Kidney (tissue), 14 donors: ENCODE measurements around the gene KANSL2. TPM values are rescaled to one million over a fixed set of nuclear protein-coding genes. Genes with fewer than 3 reads are reported as not detected.

ENCODE experiments used
- DNase-seq, 5 donors: peaks; one replicate each; pipeline ENCODE4 v3.0.0-alpha.2; 2013 to 2020
- FAIRE-seq: peaks from 2 replicates; lab custom pipeline; 2012; peaks lifted over from hg19 to GRCh38; lab: Jason Lieb, UNC
- H3K27ac ChIP-seq, 2 donors: one replicate each; pipeline ENCODE4 v1.7.0; 2013; ENCODE audit warnings: low read depth in 2 of 2, low read length in 2 of 2, inconsistent platforms in 1 of 2
- H3K27me3 ChIP-seq: one replicate; pipeline ENCODE4 v1.7.1; 2013; ENCODE audit warnings: low read length, inconsistent platforms; ENCODE audit not compliant: control insufficient read depth, insufficient read depth
- H3K36me3 ChIP-seq, 3 donors: one replicate each; pipeline versions ENCODE4 v1.7.0 to v1.7.1; 2013; ENCODE audit warnings: low read length in 3 of 3, control low read depth in 1 of 3, inconsistent platforms in 1 of 3; ENCODE audit not compliant: insufficient read depth in 3 of 3, control insufficient read depth in 2 of 3
- H3K4me1 ChIP-seq, 3 donors: one replicate each; pipeline versions ENCODE4 v1.7.0 to v1.7.1; 2013; ENCODE audit warnings: low read length in 3 of 3, inconsistent platforms in 1 of 3, low read depth in 1 of 3; ENCODE audit not compliant: control insufficient read depth in 2 of 3, insufficient read depth in 2 of 3
- H3K4me3 ChIP-seq, 3 donors: one replicate each; pipeline versions ENCODE4 v1.7.0 to v1.8.1; 2013; ENCODE audit warnings: low read length in 3 of 3, control low read depth in 1 of 3, inconsistent platforms in 1 of 3
- H3K9ac ChIP-seq, 3 donors: one replicate each; pipeline versions ENCODE4 v1.7.0 to v1.7.1; 2013; ENCODE audit warnings: low read length in 3 of 3, control low read depth in 1 of 3, inconsistent platforms in 1 of 3
- H3K9me3 ChIP-seq, 3 donors: one replicate each; pipeline versions ENCODE4 v1.7.0 to v1.7.1; 2013; ENCODE audit warnings: low read length in 3 of 3, control low read depth in 1 of 3, inconsistent platforms in 1 of 3; ENCODE audit not compliant: control insufficient read depth in 2 of 3, insufficient read depth in 1 of 3
- intact Hi-C: fragments of 100-400 bp; cut with DNase I; formaldehyde crosslinking; loops from one replicate; pipeline ENCODE4 v1.11.1; 2022
- microRNA-seq: library from miRNA; unstranded; fragments of <30 nt; microRNA quantifications from one replicate; pipeline ENCODE4 v1.2.0, GENCODE V29; 2020
- polyA plus RNA-seq: library from polyadenylated mRNA; stranded (reverse); fragments of 350-450 nt; fragmentation: Illumina TruSeq; extraction: RNeasy Lipid Tissue Mini Kit (QIAGEN cat#74804); gene quantifications from one replicate; pipeline ENCODE4 v1.2.3, GENCODE V29; 2014; ENCODE audit warnings: low read depth, low replicate concordance; ENCODE audit not compliant: insufficient read depth
- total RNA-seq: library from RNA; stranded (reverse); fragmentation: NEBNext Ultra II Directional; extraction: Animal tissue kit (Norgen Biotek cat#: 25700); gene quantifications from one replicate; pipeline ENCODE4 v1.2.1, GENCODE V29; 2021
- TF ChIP-seq, protein P1 (sequence below): IDR thresholded peaks from 3 replicates; pipeline ENCODE4 v1.5.1; 2012; ENCODE audit warnings: mild to moderate bottlenecking, moderate library complexity, borderline replicate concordance; ENCODE audit not compliant: insufficient read depth; ENCODE audit errors: extremely low read depth
- donor health status: control.
- donor health status: control.
- donor health status: control.
- donor health status: control.
- donor health status: control.
- donor health status: DM: yes; HTN: yes; CAD: no.
- donor health status: Normal renal cell carcinoma (clear cell type).

The KANSL2 gene
- total and polyA plus RNA-seq, 2 donors from 2014 or later: 24.6 to 32.2 TPM

DNA sequence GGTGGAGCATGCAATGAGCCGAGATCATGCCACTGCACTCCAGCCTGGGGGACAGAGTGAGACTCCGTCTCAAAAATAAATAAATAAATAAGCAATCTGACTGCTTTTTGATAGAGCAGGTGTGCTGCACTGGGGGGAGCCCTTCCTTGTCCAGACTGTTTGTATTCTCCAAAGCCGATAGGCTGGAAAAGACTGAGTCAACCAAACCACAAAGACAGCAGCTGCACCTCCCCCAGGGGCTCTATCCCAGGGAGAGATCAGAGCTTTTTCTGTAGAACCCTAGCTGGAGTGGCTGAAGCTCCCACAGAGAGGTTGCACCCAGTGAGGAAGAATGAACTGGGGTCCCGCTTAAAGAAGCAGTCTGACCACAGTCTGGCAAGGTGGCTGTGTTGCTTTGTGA, 66.4 kb downstream of the KANSL2 start:
- TF ChIP-seq, protein P1, sequence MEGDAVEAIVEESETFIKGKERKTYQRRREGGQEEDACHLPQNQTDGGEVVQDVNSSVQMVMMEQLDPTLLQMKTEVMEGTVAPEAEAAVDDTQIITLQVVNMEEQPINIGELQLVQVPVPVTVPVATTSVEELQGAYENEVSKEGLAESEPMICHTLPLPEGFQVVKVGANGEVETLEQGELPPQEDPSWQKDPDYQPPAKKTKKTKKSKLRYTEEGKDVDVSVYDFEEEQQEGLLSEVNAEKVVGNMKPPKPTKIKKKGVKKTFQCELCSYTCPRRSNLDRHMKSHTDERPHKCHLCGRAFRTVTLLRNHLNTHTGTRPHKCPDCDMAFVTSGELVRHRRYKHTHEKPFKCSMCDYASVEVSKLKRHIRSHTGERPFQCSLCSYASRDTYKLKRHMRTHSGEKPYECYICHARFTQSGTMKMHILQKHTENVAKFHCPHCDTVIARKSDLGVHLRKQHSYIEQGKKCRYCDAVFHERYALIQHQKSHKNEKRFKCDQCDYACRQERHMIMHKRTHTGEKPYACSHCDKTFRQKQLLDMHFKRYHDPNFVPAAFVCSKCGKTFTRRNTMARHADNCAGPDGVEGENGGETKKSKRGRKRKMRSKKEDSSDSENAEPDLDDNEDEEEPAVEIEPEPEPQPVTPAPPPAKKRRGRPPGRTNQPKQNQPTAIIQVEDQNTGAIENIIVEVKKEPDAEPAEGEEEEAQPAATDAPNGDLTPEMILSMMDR: no peak
- Histone ChIP-seq H3K9ac (no peak overlapping the region), H3K4me1 (no peaks in the 10 kb centered on the region), H3K9me3 (peaks cover 0 to 11% (median 2%) of the 10 kb centered on the region in 3 donors), H3K27me3 (no peaks in the 10 kb centered on the region), H3K4me3 (no peak overlapping the region), H3K36me3 (no peaks in the 10 kb centered on the region), H3K27ac (no peak overlapping the region)
- intact Hi-C loops: no loop called here
- no peak for FAIRE-seq
- DNase-seq: no peak

DNA sequence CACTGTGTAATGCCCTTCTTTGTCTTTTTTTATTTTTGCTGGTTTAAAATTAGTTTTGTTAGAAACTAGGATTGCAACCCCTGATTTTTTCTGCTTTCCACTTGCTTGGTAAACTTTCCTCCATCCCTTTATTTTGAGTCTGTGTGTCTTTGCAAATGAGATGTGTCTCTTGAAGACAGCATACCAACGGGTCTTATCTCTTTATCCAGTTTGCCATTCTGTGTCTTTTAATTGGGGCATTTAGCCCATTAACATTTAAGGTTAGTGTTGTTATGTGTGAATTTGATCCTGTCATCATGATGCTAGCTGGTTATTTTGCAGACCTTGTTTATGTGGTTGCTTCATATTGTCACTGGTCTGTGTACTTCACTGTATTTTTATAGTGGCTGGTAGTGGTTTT, 68.7 kb downstream of the KANSL2 start:
- DNase-seq (no peak), FAIRE-seq (no peak)
- TF ChIP-seq, protein P1: no peak
- H3K27ac ChIP-seq: no peak overlapping the region
- H3K4me3 ChIP-seq: no peak overlapping the region
- intact Hi-C loops: no loop called here
- no peak overlapping the region for H3K9ac ChIP-seq
- no peaks in the 10 kb centered on the region for H3K36me3 ChIP-seq
- H3K4me1 ChIP-seq: no peaks in the 10 kb centered on the region
- H3K9me3 ChIP-seq: peaks cover 0 to 14% (median 4%) of the 10 kb centered on the region in 3 donors
- H3K27me3 ChIP-seq: no peaks in the 10 kb centered on the region

Small RNA genes within 50 kb of the gene (microRNA-seq; reads per million reads assigned to microRNA genes)
- 4.4 reads per million, percentile 6 among the genes with 10 or more reads in this experiment for gene MIR1291

Other genes starting within 250 kb of the KANSL2 start
- gene ANP32D, start 209.7 kb downstream of the KANSL2 start, total RNA-seq: not detected
- not detected for gene ANP32D, start 209.7 kb downstream of the KANSL2 start, polyA plus RNA-seq
- gene C12orf54, start 199.7 kb downstream of the KANSL2 start, total RNA-seq: not detected
- gene C12orf54, start 199.7 kb downstream of the KANSL2 start, polyA plus RNA-seq: not detected
- gene OR8S1, start 156.6 kb downstream of the KANSL2 start, total RNA-seq: not detected
- not detected for gene OR8S1, start 156.6 kb downstream of the KANSL2 start, polyA plus RNA-seq
- not detected for gene LALBA, start 112.2 kb downstream of the KANSL2 start, total RNA-seq
- gene LALBA, start 112.2 kb downstream of the KANSL2 start, polyA plus RNA-seq: not detected
- gene CCNT1, start 34.5 kb upstream of the KANSL2 start, total RNA-seq: 39.4 TPM
- 4.1 TPM for gene CCNT1, start 34.5 kb upstream of the KANSL2 start, polyA plus RNA-seq
- gene ADCY6, start 106.9 kb upstream of the KANSL2 start, total RNA-seq: 66.9 TPM
- gene ADCY6, start 106.9 kb upstream of the KANSL2 start, polyA plus RNA-seq: 27.3 TPM
- gene CACNB3, start 136.3 kb upstream of the KANSL2 start, total RNA-seq: 19.6 TPM
- gene CACNB3, start 136.3 kb upstream of the KANSL2 start, polyA plus RNA-seq: 17.9 TPM
- gene DDX23, start 169.9 kb upstream of the KANSL2 start, total RNA-seq: 65.5 TPM
- 31.9 TPM for gene DDX23, start 169.9 kb upstream of the KANSL2 start, polyA plus RNA-seq
- gene RND1, start 183.6 kb upstream of the KANSL2 start, total RNA-seq: 1.0 TPM
- 2.2 TPM for gene RND1, start 183.6 kb upstream of the KANSL2 start, polyA plus RNA-seq
- 35.3 TPM for gene FKBP11, start 243.3 kb upstream of the KANSL2 start, total RNA-seq
- 20.1 TPM for gene FKBP11, start 243.3 kb upstream of the KANSL2 start, polyA plus RNA-seq